GM23338 (cell line): ENCODE measurements around the gene RINT1. TPM values are rescaled to one million over a fixed set of nuclear protein-coding genes. Genes with fewer than 3 reads are reported as not detected.

Source experiments
- ATAC-seq: fragments of 200-7000 bp; cut with Tn5 transposase; 3 replicates; pipeline ENCODE4 v1.9.1; 2020
- DNase-seq: peaks from one replicate; pipeline ENCODE4 v3.0.0-alpha.2; 2015; ENCODE audit warnings: low spot score
- H2AFZ ChIP-seq: fragments of 200-600 bp; sonication (generic); 2 replicates; pipeline ENCODE4 v1.8.0; 2016; ENCODE audit warnings: antibody characterized with exemption, mild to moderate bottlenecking, moderate library complexity
- H3F3A ChIP-seq: fragments of 200-600 bp; sonication (generic); replicated peaks from 2 replicates; pipeline ENCODE4 v1.8.0; 2017; ENCODE audit warnings: antibody characterized with exemption, mixed run types, low read depth
- H3K27ac ChIP-seq: fragments of 200-600 bp; sonication (generic); 2 replicates; pipeline ENCODE4 v1.6.1; 2016; ENCODE audit warnings: low read depth
- H3K27me3 ChIP-seq: fragments of 200-600 bp; sonication (generic); 2 replicates; pipeline ENCODE4 v1.8.0; 2016; ENCODE audit warnings: mild to moderate bottlenecking, mixed run types, moderate library complexity; ENCODE audit not compliant: insufficient read depth
- H3K36me3 ChIP-seq: fragments of 200-600 bp; sonication (generic); 2 replicates; pipeline ENCODE4 v1.8.0; 2016; ENCODE audit warnings: mild to moderate bottlenecking; ENCODE audit not compliant: insufficient read depth
- H3K4me1 ChIP-seq: fragments of 200-600 bp; sonication (generic); 2 replicates; pipeline ENCODE4 v1.8.0; 2016; ENCODE audit warnings: mild to moderate bottlenecking, moderate library complexity; ENCODE audit not compliant: insufficient read depth
- H3K4me2 ChIP-seq: fragments of 200-600 bp; sonication (generic); 2 replicates; pipeline ENCODE4 v1.7.1; 2017; ENCODE audit warnings: mixed run types
- H3K4me3 ChIP-seq: fragments of 200-600 bp; sonication (generic); 2 replicates; pipeline ENCODE4 v1.6.1; 2016; ENCODE audit warnings: mixed run types
- H3K79me2 ChIP-seq: fragments of 200-600 bp; sonication (generic); replicated peaks from 2 replicates; pipeline ENCODE4 v1.8.0; 2017; ENCODE audit warnings: mild to moderate bottlenecking; ENCODE audit not compliant: insufficient read depth
- H3K9me2 ChIP-seq: fragments of 200-600 bp; sonication (generic); 2 replicates; pipeline ENCODE4 v1.8.0; 2017; ENCODE audit not compliant: insufficient read depth
- H4K20me1 ChIP-seq: fragments of 200-600 bp; sonication (generic); replicated peaks from 2 replicates; pipeline ENCODE4 v1.8.0; 2017; ENCODE audit warnings: mild to moderate bottlenecking; ENCODE audit not compliant: insufficient read depth
- H3K27ac Mint-ChIP-seq: 2 replicates; pipeline ENCODE4 v1.8.0; 2020; ENCODE audit warnings: inconsistent platforms, mild to moderate bottlenecking, moderate library complexity, mixed read lengths
- H3K27me3 Mint-ChIP-seq: 3 replicates; pipeline ENCODE4 v1.8.0; 2022; ENCODE audit warnings: low read depth, mild to moderate bottlenecking, moderate library complexity, mixed read lengths, inconsistent platforms; ENCODE audit not compliant: insufficient read depth, poor library complexity
- H3K36me3 Mint-ChIP-seq: 3 replicates; pipeline ENCODE4 v1.8.0; 2021; ENCODE audit warnings: low read depth, mild to moderate bottlenecking, inconsistent platforms, moderate library complexity, mixed read lengths
- H3K4me1 Mint-ChIP-seq: 3 replicates; pipeline ENCODE4 v1.8.0; 2020; ENCODE audit warnings: mild to moderate bottlenecking, inconsistent platforms, mixed read lengths
- H3K4me3 Mint-ChIP-seq: 3 replicates; pipeline ENCODE4 v1.8.0; 2021; ENCODE audit warnings: moderate library complexity, mild to moderate bottlenecking, inconsistent platforms, mixed read lengths
- H3K9me3 Mint-ChIP-seq: 3 replicates; pipeline ENCODE4 v1.8.0; 2020; ENCODE audit warnings: moderate library complexity, mild to moderate bottlenecking, inconsistent platforms, mixed read lengths
- CREB1 ChIP-seq: fragments of 250-450 bp; sonication (Bioruptor Pico); IDR thresholded peaks from 2 replicates; pipeline ENCODE4 v1.5.0; 2020; ENCODE audit warnings: low read depth, mild to moderate bottlenecking, moderate library complexity
- CTCF ChIP-seq, 2 experiments: fragments of 200-600 bp in 1 of 2; sonication (generic) in 1 of 2; conservative IDR thresholded peaks; 2 replicates each; pipeline versions ENCODE4 v1.5.1 to v1.6.1; 2016 to 2017; ENCODE audit warnings: antibody characterized with exemption in 2 of 2, low read depth in 2 of 2, mild to moderate bottlenecking in 2 of 2, moderate library complexity in 1 of 2
- ETS1 ChIP-seq: IDR thresholded peaks from 2 replicates; pipeline ENCODE4 v1.6.1; 2016; ENCODE audit warnings: antibody characterized with exemption
- EZH2 ChIP-seq: fragments of 200-600 bp; sonication (generic); IDR thresholded peaks from one replicate; pipeline ENCODE4 v1.8.0; 2017; ENCODE audit warnings: antibody characterized with exemption, mild to moderate bottlenecking, low read depth; ENCODE audit not compliant: unreplicated experiment
- EZH2phosphoT487 ChIP-seq: fragments of 200-600 bp; sonication (generic); IDR thresholded peaks from one replicate; pipeline ENCODE4 v1.8.1; 2018; ENCODE audit warnings: antibody characterized with exemption; ENCODE audit not compliant: unreplicated experiment
- JUNB ChIP-seq: IDR thresholded peaks from one replicate; pipeline ENCODE4 v1.6.1; 2016; ENCODE audit warnings: antibody characterized with exemption; ENCODE audit not compliant: unreplicated experiment
- NANOG ChIP-seq: IDR thresholded peaks from 2 replicates; pipeline ENCODE4 v1.6.1; 2016; ENCODE audit warnings: antibody characterized with exemption, borderline replicate concordance
- POLR2AphosphoS5 ChIP-seq: IDR thresholded peaks from 2 replicates; pipeline ENCODE4 v1.6.1; 2016; ENCODE audit warnings: antibody characterized with exemption, low read depth
- REST ChIP-seq: IDR thresholded peaks from one replicate; pipeline ENCODE4 v1.6.1; 2018; ENCODE audit warnings: antibody characterized with exemption; ENCODE audit not compliant: unreplicated experiment
- STAT1 ChIP-seq: IDR thresholded peaks from one replicate; pipeline ENCODE4 v1.6.1; 2016; ENCODE audit warnings: antibody characterized with exemption; ENCODE audit not compliant: unreplicated experiment
- ZNF114 ChIP-seq: fragments of 250-450 bp; sonication (Bioruptor Pico); IDR thresholded peaks from 2 replicates; pipeline ENCODE4 v1.5.0; 2020; ENCODE audit warnings: mild to moderate bottlenecking, moderate library complexity
- ZNF331 ChIP-seq: fragments of 250-450 bp; sonication (Bioruptor Pico); IDR thresholded peaks from 2 replicates; pipeline ENCODE4 v1.5.0; 2020; ENCODE audit warnings: low read depth, mild to moderate bottlenecking, moderate library complexity
- ZNF462 ChIP-seq: fragments of 250-450 bp; sonication (Bioruptor Pico); IDR thresholded peaks from 2 replicates; pipeline ENCODE4 v1.5.0; 2020; ENCODE audit warnings: mild to moderate bottlenecking, moderate library complexity
- polyA plus RNA-seq: library from polyadenylated mRNA; unstranded; fragments of >200 nt; fragmentation: Nextera tagmentation; extraction: Ambion mirVana; gene quantifications from 2 replicates; pipeline ENCODE4 v1.2.1, GENCODE V29; 2016
- total RNA-seq: library from RNA; depleted of rRNA; stranded (reverse); fragments of >200 nt; shearing (Covaris generic); gene quantifications from 2 replicates; pipeline ENCODE4 v1.2.3, GENCODE V29; 2014

The RINT1 gene
- total and polyA plus RNA-seq, 2 experiments from 2014 or later: 18.5 to 31.2 TPM

- no peaks in the 10 kb centered on the region for H3K9me3 Mint-ChIP-seq
- H3F3A ChIP-seq: no peaks in the 10 kb centered on the region; the same call in 1 of the 2 replicates
- H3K79me2 ChIP-seq: no peaks in the 10 kb centered on the region
- ATAC-seq (no peak), DNase-seq (no peak)
- H3K4me2 ChIP-seq: no peak overlapping the region
- no peaks in the 10 kb centered on the region for H3K27me3 ChIP-seq
- H3K4me3 Mint-ChIP-seq: no peak overlapping the region
- no peaks in the 10 kb centered on the region for H3K9me2 ChIP-seq
- H3K27ac Mint-ChIP-seq: no peak overlapping the region
- H3K27me3 Mint-ChIP-seq: peaks cover 4% of the 10 kb centered on the region
- TF ChIP-seq STAT1 (no peak), ZNF331 (CRISPR knock-in tag) (no peak), JUNB (no peak), ZNF462 (CRISPR knock-in tag) (no peak), ETS1 (no peak), EZH2phosphoT487 (no peak), EZH2 (no peak), REST (no peak), CTCF (conservative IDR thresholded peaks at IDR 0.05; ENCODE audit: low read depth in 2 of 2) (no peak), NANOG (no peak), ZNF114 (CRISPR knock-in tag) (no peak), CREB1 (CRISPR knock-in tag) (no peak), POLR2AphosphoS5 (no peak)
- H3K36me3 Mint-ChIP-seq: no peaks in the 10 kb centered on the region
- H3K36me3 ChIP-seq: no peaks in the 10 kb centered on the region
- no peak overlapping the region for H2AFZ ChIP-seq
- H3K4me3 ChIP-seq: no peak overlapping the region
- H3K4me1 ChIP-seq: peaks cover 3% of the 10 kb centered on the region
- peaks cover 19% of the 10 kb centered on the region for H3K4me1 Mint-ChIP-seq
- H3K27ac ChIP-seq: no peak overlapping the region
- H4K20me1 ChIP-seq: no peaks in the 10 kb centered on the region
Measured at GRCh38 chr7:105591522-105591921, 59.5 kb downstream of the RINT1 start.
